Esophagus muscularis mucosa (tissue), 4 donors: ENCODE data around the gene G3BP2. TPM values are rescaled to one million over a fixed set of nuclear protein-coding genes. Genes with fewer than 3 reads are reported as not detected.
A peak's percentile ranks its signal among the peaks of the same experiment; 100 is the strongest.

Source experiments
- DNase-seq: peaks from one replicate; pipeline ENCODE4 v3.0.0-alpha.2; 2017; ENCODE audit errors: extremely low spot score
- H3K27ac ChIP-seq, 4 donors: fragments of 200-600 bp; sonication (generic); replicated peaks in 1 of 4; 1 replicate in 3 of 4; 2 replicates in 1 of 4; pipeline ENCODE4 v1.5.1; 2016 to 2019; ENCODE audit warnings: mild to moderate bottlenecking in 1 of 4
- H3K27me3 ChIP-seq, 4 donors: fragments of 200-600 bp; sonication (generic); one replicate each; pipeline versions ENCODE4 v1.5.1 to v1.6.0; 2016 to 2019
- H3K36me3 ChIP-seq, 4 donors: fragments of 200-600 bp; sonication (generic); one replicate each; pipeline ENCODE4 v1.5.1; 2016 to 2019
- H3K4me1 ChIP-seq, 4 donors: fragments of 200-600 bp; sonication (generic); one replicate each; pipeline ENCODE4 v1.5.1; 2016 to 2019
- H3K4me3 ChIP-seq, 4 donors: fragments of 200-600 bp; sonication (generic); 1 replicate in 2 of 4; 2 replicates in 2 of 4; pipeline ENCODE4 v1.5.1; 2016 to 2019; ENCODE audit warnings: mild to moderate bottlenecking in 4 of 4, moderate library complexity in 1 of 4
- H3K9me3 ChIP-seq, 4 donors: fragments of 200-600 bp; sonication (generic); 1 replicate in 3 of 4; 2 replicates in 1 of 4; pipeline ENCODE4 v1.5.1; 2016 to 2019
- EP300 ChIP-seq: sonication (generic); formaldehyde crosslinking; IDR thresholded peaks from one replicate; pipeline ENCODE4 v1.6.1; 2017; ENCODE audit warnings: antibody characterized with exemption
- POLR2A ChIP-seq: fragments of 450-650 bp; IDR thresholded peaks from one replicate; pipeline ENCODE4 v1.6.1; 2017; ENCODE audit warnings: antibody characterized with exemption, moderate library complexity, mild to moderate bottlenecking, low read depth
- POLR2AphosphoS5 ChIP-seq, 2 donors: sonication (generic); formaldehyde crosslinking; IDR thresholded peaks; one replicate each; pipeline ENCODE4 v1.6.1; 2017; ENCODE audit warnings: antibody characterized with exemption in 2 of 2
- WGBS: methylation state at CpG from one replicate; pipeline ENCODE4 v1.1.5; 2018; 5-methylcytosine and 5-hydroxymethylcytosine counted together
- intact Hi-C: fragments of 100-400 bp; cut with DNase I; formaldehyde crosslinking; loops from one replicate; pipeline ENCODE4 v1.15.1; 2023
- total RNA-seq, 4 donors: library from RNA; depleted of rRNA; stranded (reverse); fragments of >200 nt; gene quantifications; one replicate each; pipeline versions ENCODE4 v1.1.0 to v1.2.1, GENCODE V29; 2016
- TF ChIP-seq, protein P1 (sequence below), 3 experiments: fragments of 200-600 bp in 2 of 3; fragments of 450-650 bp in 1 of 3; sonication (generic) in 2 of 3; IDR thresholded peaks; one replicate each; pipeline ENCODE4 v1.5.1; 2017 to 2019; ENCODE audit warnings: antibody characterized with exemption in 3 of 3, mild to moderate bottlenecking in 2 of 3, moderate library complexity in 1 of 3

G3BP2 gene
- total RNA-seq, 4 donors from 2014 or later, result 94.6 to 127 (median 109) TPM

DNA sequence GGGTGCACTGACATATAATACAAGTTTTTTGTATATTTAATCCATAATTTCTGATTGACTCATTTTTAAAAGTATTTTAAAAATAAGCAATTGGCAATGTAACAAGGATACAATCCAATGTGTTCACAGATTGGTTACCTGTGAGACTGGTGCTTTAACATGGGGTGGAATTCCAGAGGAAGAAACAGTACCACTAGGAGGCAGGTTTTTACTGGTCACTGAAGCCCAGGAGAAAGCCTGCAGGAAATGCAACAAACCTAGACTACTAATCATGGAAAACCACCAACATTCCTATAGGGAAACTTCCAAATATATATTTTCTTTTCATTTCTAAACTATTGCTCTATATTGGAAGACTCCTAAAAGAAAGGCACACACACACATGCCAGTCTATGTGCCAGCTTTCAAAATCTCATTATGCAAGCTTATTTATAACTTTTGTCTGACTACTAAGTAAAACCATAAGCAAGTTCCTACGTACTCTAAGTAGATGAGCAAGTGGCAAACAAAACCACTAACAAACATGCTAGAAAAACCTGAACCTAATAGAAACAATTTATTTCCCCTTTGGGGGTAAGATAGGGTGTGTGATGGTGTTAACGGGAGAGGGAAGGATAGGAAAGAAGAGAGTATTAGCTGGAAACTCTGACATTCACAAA, 19.2 kb downstream of the G3BP2 start:
- DNase-seq, result no peak
- Histone ChIP-seq H3K4me1 (peaks cover 0 to 5% (median 3%) of the 10 kb centered on the region in 4 donors), H3K36me3 (peaks cover 30 to 78% (median 65%) of the 10 kb centered on the region in 4 donors), H3K4me3 (no peak overlapping the region), H3K27me3 (no peaks in the 10 kb centered on the region), H3K9me3 (no peaks in the 10 kb centered on the region), H3K27ac (no peak overlapping the region)
- intact Hi-C loops, result loop anchor here (10.0 kb wide), 1 partner anchor 141 kb away; no protein-coding TSS in a partner anchor
- TF ChIP-seq EP300, result no peak
- TF ChIP-seq, protein P1, sequence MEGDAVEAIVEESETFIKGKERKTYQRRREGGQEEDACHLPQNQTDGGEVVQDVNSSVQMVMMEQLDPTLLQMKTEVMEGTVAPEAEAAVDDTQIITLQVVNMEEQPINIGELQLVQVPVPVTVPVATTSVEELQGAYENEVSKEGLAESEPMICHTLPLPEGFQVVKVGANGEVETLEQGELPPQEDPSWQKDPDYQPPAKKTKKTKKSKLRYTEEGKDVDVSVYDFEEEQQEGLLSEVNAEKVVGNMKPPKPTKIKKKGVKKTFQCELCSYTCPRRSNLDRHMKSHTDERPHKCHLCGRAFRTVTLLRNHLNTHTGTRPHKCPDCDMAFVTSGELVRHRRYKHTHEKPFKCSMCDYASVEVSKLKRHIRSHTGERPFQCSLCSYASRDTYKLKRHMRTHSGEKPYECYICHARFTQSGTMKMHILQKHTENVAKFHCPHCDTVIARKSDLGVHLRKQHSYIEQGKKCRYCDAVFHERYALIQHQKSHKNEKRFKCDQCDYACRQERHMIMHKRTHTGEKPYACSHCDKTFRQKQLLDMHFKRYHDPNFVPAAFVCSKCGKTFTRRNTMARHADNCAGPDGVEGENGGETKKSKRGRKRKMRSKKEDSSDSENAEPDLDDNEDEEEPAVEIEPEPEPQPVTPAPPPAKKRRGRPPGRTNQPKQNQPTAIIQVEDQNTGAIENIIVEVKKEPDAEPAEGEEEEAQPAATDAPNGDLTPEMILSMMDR (IDR thresholded peaks at IDR 0.05), result peak; percentile 46 to 56 (median 50)
- no peak for TF ChIP-seq POLR2AphosphoS5 (IDR thresholded peaks at IDR 0.05)
- WGBS, result 61% methylated on average over 2 of the region's 2 CpGs

DNA sequence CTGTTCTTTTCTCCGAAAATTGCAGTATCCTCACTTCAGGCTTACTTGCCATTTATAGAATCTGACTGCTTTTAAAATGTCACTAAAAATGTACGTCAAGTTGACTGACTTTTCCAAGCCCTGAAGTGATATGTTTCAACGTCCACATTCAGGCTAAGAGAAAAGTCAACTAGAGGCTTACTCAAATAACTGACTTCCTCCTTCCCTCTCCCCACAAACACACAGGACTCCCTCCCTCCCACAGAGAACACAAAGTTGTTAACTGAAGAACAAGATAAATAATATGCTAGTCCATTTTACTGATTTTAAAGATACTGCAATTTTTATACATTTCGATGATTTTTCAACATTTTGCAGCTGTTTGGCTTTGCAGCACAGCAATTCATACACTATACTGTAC, 29.1 kb downstream of the G3BP2 start:
- no peaks in the 10 kb centered on the region for H3K9me3 ChIP-seq
- H3K27ac ChIP-seq, result no peak overlapping the region
- no peak for DNase-seq
- TF ChIP-seq, protein P1 (IDR thresholded peaks at IDR 0.05), result no peak
- TF ChIP-seq POLR2AphosphoS5 (IDR thresholded peaks at IDR 0.05) (no peak), EP300 (no peak), POLR2A (no peak)
- H3K4me1 ChIP-seq, result peaks cover 0 to 6% (median 0%) of the 10 kb centered on the region in 4 donors
- 60% methylated on average over 4 of the region's 4 CpGs for WGBS
- intact Hi-C loops, result no loop called here
- H3K4me3 ChIP-seq, result no peak overlapping the region
- H3K36me3 ChIP-seq, result peaks cover 36 to 59% (median 50%) of the 10 kb centered on the region in 4 donors
- no peaks in the 10 kb centered on the region for H3K27me3 ChIP-seq

GRCh38 chr4:75643651-75644050, 29.6 kb downstream of the G3BP2 start:
- H3K27me3 ChIP-seq, result no peaks in the 10 kb centered on the region
- TF ChIP-seq POLR2AphosphoS5 (IDR thresholded peaks at IDR 0.05) (no peak), POLR2A (no peak), EP300 (no peak)
- TF ChIP-seq, protein P1 (IDR thresholded peaks at IDR 0.05), result no peak
- H3K9me3 ChIP-seq, result no peaks in the 10 kb centered on the region
- peaks cover 35 to 54% (median 49%) of the 10 kb centered on the region in 4 donors for H3K36me3 ChIP-seq
- no peak overlapping the region for H3K27ac ChIP-seq
- WGBS, result 71% methylated on average over 3 of the region's 3 CpGs
- intact Hi-C loops, result no loop called here
- no peak overlapping the region for H3K4me3 ChIP-seq
- peaks cover 0 to 6% (median 0%) of the 10 kb centered on the region in 4 donors for H3K4me1 ChIP-seq
- no peak for DNase-seq

DNA sequence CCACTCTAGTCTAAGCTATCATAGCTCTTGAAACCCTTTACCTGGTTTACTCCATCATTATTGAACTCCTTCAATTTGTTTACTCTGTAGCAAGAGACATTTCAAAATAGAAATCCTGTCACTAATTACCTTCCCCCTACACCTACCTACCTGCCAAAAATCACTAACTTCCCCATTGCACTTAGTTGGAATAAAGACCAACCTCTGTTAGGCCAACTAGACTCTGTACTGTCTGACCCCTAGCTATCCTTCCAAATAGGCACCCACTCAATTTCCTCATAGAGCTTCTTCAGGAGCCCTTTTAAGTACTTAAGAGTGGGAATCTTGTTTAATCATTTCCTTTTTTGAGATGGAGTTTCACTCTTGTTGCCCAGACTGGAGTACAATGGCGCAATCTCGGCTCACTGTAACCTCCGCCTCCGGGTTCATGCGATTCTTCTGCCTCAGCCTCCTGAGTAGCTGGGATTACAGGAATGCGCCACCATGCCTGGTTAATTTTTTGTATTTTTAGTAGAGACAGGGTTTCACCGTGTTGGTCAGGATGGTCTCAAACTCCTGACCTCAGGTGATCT, 34.0 kb downstream of the G3BP2 start:
- intact Hi-C loops, result no loop called here
- Histone ChIP-seq H3K9me3 (no peaks in the 10 kb centered on the region), H3K4me3 (no peak overlapping the region), H3K27ac (no peak overlapping the region), H3K36me3 (peaks cover 0 to 10% (median 4%) of the 10 kb centered on the region in 4 donors), H3K4me1 (peaks cover 0 to 10% (median 5%) of the 10 kb centered on the region in 4 donors), H3K27me3 (no peaks in the 10 kb centered on the region)
- TF ChIP-seq, protein P1 (IDR thresholded peaks at IDR 0.05), result no peak
- TF ChIP-seq EP300 (no peak), POLR2AphosphoS5 (IDR thresholded peaks at IDR 0.05) (no peak), POLR2A (no peak)
- DNase-seq, result no peak
- WGBS, result 91% methylated on average over 7 of the region's 7 CpGs
